K562 (cell line): ENCODE results near the gene PARK7. TPM values are rescaled to one million over a fixed set of nuclear protein-coding genes. Genes with fewer than 3 reads are reported as not detected.

Experiments used
- JUND ChIP-seq, 2 experiments: IDR thresholded peaks; 2 replicates in 1 of 2; 3 replicates in 1 of 2; pipeline ENCODE4 v1.6.1; 2011; ENCODE audit warnings: borderline replicate concordance in 2 of 2, low read depth in 2 of 2, low read length in 2 of 2, improper control_type of control experiment in 1 of 2, missing biosample characterization in 1 of 2, missing genetic modification characterization in 1 of 2, missing genetic modification reagents in 1 of 2
- NONO ChIP-seq, 2 experiments: fragments of 200-400 bp in 1 of 2; fragments of 450-650 bp in 1 of 2; formaldehyde crosslinking in 1 of 2; IDR thresholded peaks; 2 replicates each; pipeline ENCODE4 v1.6.1; 2017; ENCODE audit warnings: low read depth in 2 of 2, mild to moderate bottlenecking in 2 of 2, moderate library complexity in 2 of 2, low read length in 1 of 2
- PML ChIP-seq: IDR thresholded peaks from 2 replicates; pipeline ENCODE4 v1.6.1; 2012; ENCODE audit warnings: low read length, inconsistent platforms
- TOE1 ChIP-seq, 2 experiments: fragments of 450-650 bp in 1 of 2; sonication (generic) in 1 of 2; formaldehyde crosslinking in 1 of 2; IDR thresholded peaks; 2 replicates each; pipeline versions ENCODE4 v1.7.1 to v1.8.0; 2016 to 2022; ENCODE audit warnings: borderline replicate concordance in 2 of 2, mild to moderate bottlenecking in 2 of 2, antibody characterized with exemption in 1 of 2, inconsistent platforms in 1 of 2, low read depth in 1 of 2, missing genetic modification reagents in 1 of 2, moderate library complexity in 1 of 2
- TRIM24 ChIP-seq, 2 experiments: fragments of 450-650 bp; IDR thresholded peaks; 2 replicates each; pipeline ENCODE4 v1.6.1; 2016
- ZNF175 ChIP-seq: fragments of 200-800 bp; sonication (Bioruptor generic); IDR thresholded peaks from 2 replicates; pipeline ENCODE4 v1.6.1; 2016; ENCODE audit warnings: low read depth, mild to moderate bottlenecking, missing genetic modification characterization, missing compliant biosample characterization
- ZNF57 ChIP-seq: fragments of 450-650 bp; formaldehyde crosslinking; IDR thresholded peaks from 2 replicates; pipeline ENCODE4 v1.4.0; 2020; ENCODE audit warnings: mild to moderate bottlenecking, moderate library complexity
- ZNF592 ChIP-seq: fragments of 450-650 bp; IDR thresholded peaks from 2 replicates; pipeline ENCODE4 v1.6.1; 2017; ENCODE audit warnings: antibody characterized with exemption, mild to moderate bottlenecking
- polyA plus RNA-seq, 8 experiments: library from polyadenylated mRNA; depleted of rRNA in 4 of 8; stranded (reverse) in 5 of 8; unstranded in 3 of 8; fragments of >200 nt; fragmentation: Nextera tagmentation in 2 of 8; fragmentation: Illumina TruSeq in 1 of 8; extraction: Ambion mirVana in 2 of 8; extraction: Trizol in 1 of 8; gene quantifications; 2 replicates each; pipeline versions ENCODE4 v1.2.1 to v1.2.3, GENCODE V29; 2011 to 2014; ENCODE audit warnings: inconsistent platforms in 1 of 8, missing spikeins in 1 of 8
- total RNA-seq, 7 experiments: library from RNA; depleted of rRNA in 6 of 7; stranded (reverse); fragments of >200 nt in 6 of 7; fragmentation: Illumina TruSeq in 2 of 7; extraction: Trizol in 2 of 7; gene quantifications; 2 replicates each; pipeline versions ENCODE4 v1.2.1 to v1.2.3, GENCODE V29; 2011 to 2021; ENCODE audit warnings: low replicate concordance in 1 of 7
- TF ChIP-seq, protein P1 (sequence below): fragments of 250-450 bp; sonication (Bioruptor Pico); IDR thresholded peaks from 2 replicates; pipeline ENCODE4 v1.4.0; 2020; ENCODE audit warnings: mild to moderate bottlenecking, moderate library complexity, borderline replicate concordance
- TF ChIP-seq, protein P2 (sequence below): fragments of 250-450 bp; sonication (Bioruptor Pico); IDR thresholded peaks from 2 replicates; pipeline ENCODE4 v1.6.1; 2021; ENCODE audit warnings: mild to moderate bottlenecking
- TF ChIP-seq, protein P3 (sequence below): sonication (generic); formaldehyde crosslinking; IDR thresholded peaks from 2 replicates; pipeline ENCODE4 v1.8.1; 2023; ENCODE audit warnings: mild to moderate bottlenecking, missing genetic modification reagents
- TF ChIP-seq, protein P4 (sequence below): sonication (generic); formaldehyde crosslinking; IDR thresholded peaks from 2 replicates; pipeline ENCODE4 v1.8.0; 2022; ENCODE audit warnings: mild to moderate bottlenecking, missing genetic modification reagents, borderline replicate concordance

Gene PARK7
- total and polyA plus RNA-seq, 9 of the 15 experiments (the other 6 are each of a cell fraction or from before 2014, with no cell fraction given) = 374 to 1,298 (median 484) TPM

DNA sequence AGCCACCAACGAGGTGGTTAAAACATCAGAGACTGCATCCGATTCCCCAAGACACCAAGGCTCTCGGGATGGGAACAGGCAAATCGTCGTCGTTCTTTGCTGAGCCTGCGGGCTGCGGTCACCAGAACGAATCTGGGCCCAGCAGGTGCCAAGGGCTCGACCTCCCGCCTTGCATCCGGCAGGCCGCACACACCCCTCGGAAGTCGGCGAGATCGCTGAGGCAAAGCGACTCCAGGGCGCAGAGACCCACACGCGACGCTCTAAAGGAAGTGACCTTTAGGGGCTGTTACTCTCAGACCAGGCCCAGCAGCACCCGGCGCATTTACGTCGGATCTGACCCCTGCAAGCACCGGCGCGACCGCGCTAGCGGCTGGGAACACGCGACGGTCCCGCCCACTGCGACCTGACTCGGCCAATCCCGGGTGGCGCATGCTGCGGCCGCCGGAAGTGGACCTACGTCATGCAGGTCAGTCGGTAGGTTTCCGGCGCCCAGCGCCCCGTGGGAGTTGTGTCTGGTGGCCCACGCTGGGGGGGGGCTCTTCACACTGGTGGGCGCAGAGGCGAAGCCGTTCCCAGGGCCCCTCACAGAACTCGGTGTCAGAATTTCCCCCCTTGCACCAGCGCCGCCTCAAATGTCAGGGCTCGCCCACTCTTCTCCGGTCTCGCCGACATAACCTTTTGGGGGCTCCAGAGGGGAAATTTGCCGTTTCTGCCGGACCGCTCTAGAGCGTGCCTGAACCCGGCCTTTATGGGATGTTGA, 7.5 kb upstream of the PARK7 start (continued):
- TF ChIP-seq, protein P1, sequence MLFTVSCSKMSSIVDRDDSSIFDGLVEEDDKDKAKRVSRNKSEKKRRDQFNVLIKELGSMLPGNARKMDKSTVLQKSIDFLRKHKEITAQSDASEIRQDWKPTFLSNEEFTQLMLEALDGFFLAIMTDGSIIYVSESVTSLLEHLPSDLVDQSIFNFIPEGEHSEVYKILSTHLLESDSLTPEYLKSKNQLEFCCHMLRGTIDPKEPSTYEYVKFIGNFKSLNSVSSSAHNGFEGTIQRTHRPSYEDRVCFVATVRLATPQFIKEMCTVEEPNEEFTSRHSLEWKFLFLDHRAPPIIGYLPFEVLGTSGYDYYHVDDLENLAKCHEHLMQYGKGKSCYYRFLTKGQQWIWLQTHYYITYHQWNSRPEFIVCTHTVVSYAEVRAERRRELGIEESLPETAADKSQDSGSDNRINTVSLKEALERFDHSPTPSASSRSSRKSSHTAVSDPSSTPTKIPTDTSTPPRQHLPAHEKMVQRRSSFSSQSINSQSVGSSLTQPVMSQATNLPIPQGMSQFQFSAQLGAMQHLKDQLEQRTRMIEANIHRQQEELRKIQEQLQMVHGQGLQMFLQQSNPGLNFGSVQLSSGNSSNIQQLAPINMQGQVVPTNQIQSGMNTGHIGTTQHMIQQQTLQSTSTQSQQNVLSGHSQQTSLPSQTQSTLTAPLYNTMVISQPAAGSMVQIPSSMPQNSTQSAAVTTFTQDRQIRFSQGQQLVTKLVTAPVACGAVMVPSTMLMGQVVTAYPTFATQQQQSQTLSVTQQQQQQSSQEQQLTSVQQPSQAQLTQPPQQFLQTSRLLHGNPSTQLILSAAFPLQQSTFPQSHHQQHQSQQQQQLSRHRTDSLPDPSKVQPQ (CRISPR knock-in tag) = no peak
- TF ChIP-seq ZNF57 (CRISPR knock-in tag) (no peak), NONO (IDR thresholded peaks at IDR 0.05; ENCODE audit: low read depth in 2 of 2, low read length in 1 of 2) (peak in 1 of 2 experiments; percentile 11; a peak in 1 of 4 replicates), TOE1 (IDR thresholded peaks at IDR 0.05; ENCODE audit: borderline replicate concordance) (peak; percentile 71; the same call in 1 of the 2 replicates), TOE1 (CRISPR knock-in tag; IDR thresholded peaks at IDR 0.05; ENCODE audit: borderline replicate concordance, low read depth) (no peak), TRIM24 (IDR thresholded peaks at IDR 0.05) (peak in 1 of 2 experiments; percentile 62; a peak in 1 of 4 replicates), ZNF175 (CRISPR knock-in tag) (peak; percentile 65; the same call in 1 of the 2 replicates), PML (peak; percentile 71; the same call in 1 of the 2 replicates), JUND (IDR thresholded peaks at IDR 0.05; ENCODE audit: borderline replicate concordance, low read depth, low read length) (peak; percentile 67), JUND (tag; IDR thresholded peaks at IDR 0.05; ENCODE audit: borderline replicate concordance, low read depth, low read length) (peak; percentile 39; the same call in 1 of the 3 replicates), ZNF592 (peak; percentile 66; the same call in 1 of the 2 replicates)
- TF ChIP-seq, protein P2, sequence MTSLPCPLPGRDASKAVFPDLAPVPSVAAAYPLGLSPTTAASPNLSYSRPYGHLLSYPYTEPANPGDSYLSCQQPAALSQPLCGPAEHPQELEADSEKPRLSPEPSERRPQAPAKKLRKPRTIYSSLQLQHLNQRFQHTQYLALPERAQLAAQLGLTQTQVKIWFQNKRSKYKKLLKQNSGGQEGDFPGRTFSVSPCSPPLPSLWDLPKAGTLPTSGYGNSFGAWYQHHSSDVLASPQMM = no peak
- TF ChIP-seq, protein P3, sequence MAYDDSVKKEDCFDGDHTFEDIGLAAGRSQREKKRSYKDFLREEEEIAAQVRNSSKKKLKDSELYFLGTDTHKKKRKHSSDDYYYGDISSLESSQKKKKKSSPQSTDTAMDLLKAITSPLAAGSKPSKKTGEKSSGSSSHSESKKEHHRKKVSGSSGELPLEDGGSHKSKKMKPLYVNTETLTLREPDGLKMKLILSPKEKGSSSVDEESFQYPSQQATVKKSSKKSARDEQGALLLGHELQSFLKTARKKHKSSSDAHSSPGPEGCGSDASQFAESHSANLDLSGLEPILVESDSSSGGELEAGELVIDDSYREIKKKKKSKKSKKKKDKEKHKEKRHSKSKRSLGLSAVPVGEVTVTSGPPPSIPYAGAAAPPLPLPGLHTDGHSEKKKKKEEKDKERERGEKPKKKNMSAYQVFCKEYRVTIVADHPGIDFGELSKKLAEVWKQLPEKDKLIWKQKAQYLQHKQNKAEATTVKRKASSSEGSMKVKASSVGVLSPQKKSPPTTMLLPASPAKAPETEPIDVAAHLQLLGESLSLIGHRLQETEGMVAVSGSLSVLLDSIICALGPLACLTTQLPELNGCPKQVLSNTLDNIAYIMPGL (CRISPR knock-in tag) = peak; percentile 43; the same call in 1 of the 2 replicates
- TF ChIP-seq, protein P4, sequence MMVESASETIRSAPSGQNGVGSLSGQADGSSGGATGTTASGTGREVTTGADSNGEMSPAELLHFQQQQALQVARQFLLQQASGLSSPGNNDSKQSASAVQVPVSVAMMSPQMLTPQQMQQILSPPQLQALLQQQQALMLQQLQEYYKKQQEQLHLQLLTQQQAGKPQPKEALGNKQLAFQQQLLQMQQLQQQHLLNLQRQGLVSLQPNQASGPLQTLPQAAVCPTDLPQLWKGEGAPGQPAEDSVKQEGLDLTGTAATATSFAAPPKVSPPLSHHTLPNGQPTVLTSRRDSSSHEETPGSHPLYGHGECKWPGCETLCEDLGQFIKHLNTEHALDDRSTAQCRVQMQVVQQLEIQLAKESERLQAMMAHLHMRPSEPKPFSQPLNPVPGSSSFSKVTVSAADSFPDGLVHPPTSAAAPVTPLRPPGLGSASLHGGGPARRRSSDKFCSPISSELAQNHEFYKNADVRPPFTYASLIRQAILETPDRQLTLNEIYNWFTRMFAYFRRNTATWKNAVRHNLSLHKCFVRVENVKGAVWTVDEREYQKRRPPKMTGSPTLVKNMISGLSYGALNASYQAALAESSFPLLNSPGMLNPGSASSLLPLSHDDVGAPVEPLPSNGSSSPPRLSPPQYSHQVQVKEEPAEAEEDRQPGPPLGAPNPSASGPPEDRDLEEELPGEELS (CRISPR knock-in tag) = peak; percentile 65; the same call in 1 of the 2 replicates
